Measurements from ENCODE around the gene GTF2A1L.

The GTF2A1L gene, protein sequence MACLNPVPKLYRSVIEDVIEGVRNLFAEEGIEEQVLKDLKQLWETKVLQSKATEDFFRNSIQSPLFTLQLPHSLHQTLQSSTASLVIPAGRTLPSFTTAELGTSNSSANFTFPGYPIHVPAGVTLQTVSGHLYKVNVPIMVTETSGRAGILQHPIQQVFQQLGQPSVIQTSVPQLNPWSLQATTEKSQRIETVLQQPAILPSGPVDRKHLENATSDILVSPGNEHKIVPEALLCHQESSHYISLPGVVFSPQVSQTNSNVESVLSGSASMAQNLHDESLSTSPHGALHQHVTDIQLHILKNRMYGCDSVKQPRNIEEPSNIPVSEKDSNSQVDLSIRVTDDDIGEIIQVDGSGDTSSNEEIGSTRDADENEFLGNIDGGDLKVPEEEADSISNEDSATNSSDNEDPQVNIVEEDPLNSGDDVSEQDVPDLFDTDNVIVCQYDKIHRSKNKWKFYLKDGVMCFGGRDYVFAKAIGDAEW

DNA sequence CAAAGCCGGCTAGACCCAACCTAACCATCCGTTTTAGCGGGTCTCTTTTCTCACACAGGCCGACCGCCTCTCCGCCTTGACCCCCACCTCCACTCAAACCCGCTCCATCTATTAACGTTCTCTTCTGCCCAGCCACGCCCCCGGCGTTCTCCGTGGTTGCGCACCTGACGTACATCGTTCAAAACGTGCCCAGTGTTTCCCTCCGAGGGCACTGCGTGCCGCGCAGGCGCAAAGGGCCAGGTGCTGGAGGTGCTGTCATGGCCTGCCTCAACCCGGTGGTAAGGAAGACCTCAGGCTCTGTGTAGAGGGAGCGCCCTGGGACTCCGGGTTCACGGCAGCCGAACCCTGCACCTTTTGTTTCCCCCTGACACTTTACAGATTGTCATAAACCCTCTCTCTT, at the start of gene GTF2A1L:
Gene GTF2A1L (plus strand): TSS at position 239 of the 400 bp plus-strand sequence. CDS start 19 bp downstream, at position 258.
- TF ChIP-seq, protein P1, sequence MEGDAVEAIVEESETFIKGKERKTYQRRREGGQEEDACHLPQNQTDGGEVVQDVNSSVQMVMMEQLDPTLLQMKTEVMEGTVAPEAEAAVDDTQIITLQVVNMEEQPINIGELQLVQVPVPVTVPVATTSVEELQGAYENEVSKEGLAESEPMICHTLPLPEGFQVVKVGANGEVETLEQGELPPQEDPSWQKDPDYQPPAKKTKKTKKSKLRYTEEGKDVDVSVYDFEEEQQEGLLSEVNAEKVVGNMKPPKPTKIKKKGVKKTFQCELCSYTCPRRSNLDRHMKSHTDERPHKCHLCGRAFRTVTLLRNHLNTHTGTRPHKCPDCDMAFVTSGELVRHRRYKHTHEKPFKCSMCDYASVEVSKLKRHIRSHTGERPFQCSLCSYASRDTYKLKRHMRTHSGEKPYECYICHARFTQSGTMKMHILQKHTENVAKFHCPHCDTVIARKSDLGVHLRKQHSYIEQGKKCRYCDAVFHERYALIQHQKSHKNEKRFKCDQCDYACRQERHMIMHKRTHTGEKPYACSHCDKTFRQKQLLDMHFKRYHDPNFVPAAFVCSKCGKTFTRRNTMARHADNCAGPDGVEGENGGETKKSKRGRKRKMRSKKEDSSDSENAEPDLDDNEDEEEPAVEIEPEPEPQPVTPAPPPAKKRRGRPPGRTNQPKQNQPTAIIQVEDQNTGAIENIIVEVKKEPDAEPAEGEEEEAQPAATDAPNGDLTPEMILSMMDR (IDR thresholded peaks at IDR 0.05), result no peak

DNA sequence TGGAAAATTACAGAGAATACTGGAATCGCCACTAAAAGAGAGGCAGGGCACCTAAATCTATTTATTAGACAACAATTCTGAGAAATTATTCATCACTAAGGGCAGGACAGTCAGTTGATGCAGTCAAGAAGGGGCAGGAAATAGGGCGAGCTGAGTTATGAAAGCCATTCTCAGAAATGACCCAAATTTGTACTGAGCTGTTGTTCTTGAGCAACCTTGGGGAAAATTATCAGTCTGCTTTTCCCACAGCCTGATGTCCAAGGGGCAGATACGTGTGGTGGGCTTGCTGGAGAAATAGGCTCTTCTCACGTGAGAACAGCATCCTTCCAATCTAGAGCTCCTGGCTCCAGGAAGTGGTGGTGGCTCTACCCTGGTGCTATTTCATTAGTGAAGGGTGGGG, 49.1 kb upstream of the GTF2A1L start:
- TF ChIP-seq, protein P1 (IDR thresholded peaks at IDR 0.05), result no peak

DNA sequence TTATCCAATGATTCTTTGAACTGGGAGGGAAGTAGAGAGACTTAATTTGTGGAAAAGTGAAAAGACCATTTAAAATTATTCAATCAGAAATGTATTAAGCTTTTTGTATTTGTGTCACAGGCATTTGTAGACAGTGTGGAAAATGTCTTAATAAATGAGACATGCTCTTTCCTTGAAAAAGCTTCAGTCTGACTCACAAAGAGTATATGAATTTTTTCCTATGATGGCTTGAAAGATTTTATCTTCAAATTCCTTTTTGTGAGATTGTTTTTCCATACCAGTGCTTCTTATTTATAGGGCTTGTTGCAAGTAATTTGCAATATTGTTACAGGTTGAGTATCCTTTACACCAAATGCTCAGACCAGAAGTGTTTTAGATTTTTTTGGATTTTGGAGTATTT, 48.2 kb upstream of the GTF2A1L start:
- TF ChIP-seq, protein P1 (IDR thresholded peaks at IDR 0.05), result no peak

DNA sequence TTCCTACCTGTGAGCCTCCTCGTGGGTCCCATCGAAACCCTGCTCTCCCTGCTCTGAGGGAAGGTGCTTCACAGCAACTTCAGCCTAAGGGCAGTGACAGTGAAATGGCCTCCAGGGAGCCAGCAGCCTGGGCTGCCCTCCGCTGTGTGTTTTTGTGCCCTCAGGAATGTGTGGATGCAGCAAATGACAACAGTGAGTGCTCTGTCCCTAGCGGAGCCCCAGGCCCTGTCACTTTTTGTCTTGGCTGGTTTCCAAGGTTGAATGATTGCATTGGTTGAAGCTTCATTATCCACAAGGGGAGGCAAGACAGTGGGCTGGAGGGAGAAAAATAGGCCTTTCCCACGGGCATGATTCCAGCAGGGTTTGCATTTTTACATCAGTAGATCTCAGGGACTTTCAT, 44.8 kb upstream of the GTF2A1L start:
- TF ChIP-seq, protein P1 (IDR thresholded peaks at IDR 0.05), result no peak

DNA sequence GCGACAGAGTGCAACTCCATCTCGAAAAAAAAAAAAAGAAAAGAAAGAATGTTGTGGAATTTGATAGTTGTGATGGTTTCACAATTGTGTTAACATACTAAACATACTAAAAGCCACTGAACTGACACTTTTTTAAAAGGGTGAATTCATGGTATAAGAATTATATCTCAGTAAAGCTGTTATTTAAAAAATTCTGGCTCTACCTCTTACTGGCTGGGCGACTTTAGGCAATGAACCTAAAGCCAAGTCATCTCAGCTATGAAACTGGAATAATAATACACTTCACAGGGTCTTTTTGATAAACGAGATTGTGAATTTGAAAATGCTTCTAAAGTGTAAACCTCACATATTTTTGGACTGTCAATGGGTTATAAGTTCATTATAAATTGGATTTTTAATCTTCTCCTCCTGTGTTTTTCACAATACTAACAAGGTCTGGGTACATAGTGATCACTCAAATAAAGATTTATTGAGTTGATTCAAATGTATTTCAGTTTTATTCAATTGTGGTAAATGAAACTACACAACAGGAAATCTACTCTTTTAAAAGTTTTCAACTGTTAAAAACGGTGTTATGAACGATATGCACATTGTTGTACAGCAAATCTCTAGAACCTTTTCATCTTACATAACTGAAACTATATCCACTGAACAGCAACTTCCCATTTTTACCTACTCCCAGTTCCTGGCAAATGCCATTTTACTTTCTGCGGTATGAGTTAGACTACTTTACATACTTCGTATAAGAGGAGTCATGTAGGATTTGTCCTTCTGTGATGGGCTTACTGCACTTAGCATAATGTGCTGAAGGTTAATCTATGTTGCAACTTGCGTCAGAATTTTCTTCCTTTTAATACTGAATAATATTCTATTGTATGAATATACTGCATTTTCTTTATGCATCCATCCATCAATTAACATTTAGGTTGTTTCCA, 43.0 kb upstream of the GTF2A1L start:
- TF ChIP-seq, protein P1 (IDR thresholded peaks at IDR 0.05), result no peak

DNA sequence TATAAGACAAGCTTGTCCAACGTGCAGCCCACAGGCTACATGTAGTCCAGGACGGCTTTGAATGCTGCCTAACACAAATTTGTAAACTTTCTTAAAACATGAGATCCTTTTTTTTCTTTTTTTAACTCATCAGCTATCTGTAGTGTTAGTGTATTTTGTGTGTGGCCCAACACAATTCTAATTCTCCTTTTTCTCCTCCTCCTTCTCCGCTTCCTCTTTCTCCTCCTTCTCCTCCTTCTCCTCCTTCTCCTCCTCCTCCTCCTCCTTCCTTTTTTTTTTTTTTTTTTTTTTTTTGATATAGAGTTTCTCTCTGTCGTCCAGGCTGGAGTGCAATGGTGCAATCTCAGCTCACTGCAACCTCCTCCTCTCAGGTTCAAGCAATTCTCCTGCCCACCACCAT, 39.3 kb upstream of the GTF2A1L start:
- TF ChIP-seq, protein P1 (IDR thresholded peaks at IDR 0.05), result no peak

DNA sequence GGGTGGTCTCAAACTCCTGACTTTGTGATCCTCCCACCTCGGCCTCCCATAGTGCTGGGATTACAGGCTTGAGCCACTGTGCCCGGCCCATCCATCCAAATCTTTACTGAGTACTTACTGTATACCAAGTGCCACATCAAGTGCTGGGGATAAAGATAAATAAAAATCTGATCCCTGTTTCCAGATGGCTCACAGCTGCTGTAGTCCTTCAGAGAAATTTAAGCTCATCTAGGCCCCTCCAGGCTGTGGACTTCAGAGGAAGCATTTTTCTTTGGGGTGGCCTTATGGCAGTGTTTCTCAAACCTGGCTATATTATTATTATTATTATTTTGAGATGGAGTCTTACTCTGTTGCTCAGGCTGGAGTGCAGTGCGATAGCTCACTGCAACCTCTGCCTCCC, 33.7 kb upstream of the GTF2A1L start:
- TF ChIP-seq, protein P1 (IDR thresholded peaks at IDR 0.05), result no peak

Data from LNCAP (cell line).